ENCODE results near the gene SRGAP3. TPM values are rescaled to one million over a fixed set of nuclear protein-coding genes. Genes with fewer than 3 reads are reported as not detected.

The SRGAP3 gene
- total RNA-seq, 2 donors from 2014 or later, result 2.6 to 12.8 TPM

GRCh38 chr3:9229879-9230278 lies 19.6 kb downstream of the SRGAP3 start:
- Histone ChIP-seq H3K36me3 (no peaks in the 10 kb centered on the region), H3K9me3 (no peaks in the 10 kb centered on the region), H3K4me1 (ENCODE audit: control insufficient read depth in 1 of 2, low read depth in 2 of 2) (peaks cover 0 to 22% of the 10 kb centered on the region in 2 donors), H3K27me3 (replicated peaks; ENCODE audit: insufficient read depth) (no peaks in the 10 kb centered on the region), H3K4me3 (no peak overlapping the region), H3K27ac (no peak overlapping the region)
- ATAC-seq (ENCODE audit: insufficient number of reproducible peaks, low FRiP score, low read depth), result no peak
- no peak for TF ChIP-seq CTCF (IDR thresholded peaks at IDR 0.05)
- no peak for DNase-seq (ENCODE audit: low spot score)

GRCh38 chr3:9229325-9229724 lies 20.1 kb downstream of the SRGAP3 start:
- H3K36me3 ChIP-seq, result no peaks in the 10 kb centered on the region
- no peaks in the 10 kb centered on the region for H3K9me3 ChIP-seq
- DNase-seq (ENCODE audit: low spot score), result no peak
- H3K27me3 ChIP-seq (replicated peaks; ENCODE audit: insufficient read depth), result no peaks in the 10 kb centered on the region
- no peak overlapping the region for H3K27ac ChIP-seq
- ATAC-seq (ENCODE audit: insufficient number of reproducible peaks, low FRiP score, low read depth), result no peak
- peaks cover 0 to 22% of the 10 kb centered on the region in 2 donors for H3K4me1 ChIP-seq (ENCODE audit: control insufficient read depth in 1 of 2, low read depth in 2 of 2)
- H3K4me3 ChIP-seq, result no peak overlapping the region
- TF ChIP-seq CTCF (IDR thresholded peaks at IDR 0.05), result no peak

- Histone ChIP-seq H3K27ac (no peak overlapping the region), H3K9me3 (no peaks in the 10 kb centered on the region), H3K4me3 (no peak overlapping the region), H3K4me1 (ENCODE audit: control insufficient read depth in 1 of 2, low read depth in 2 of 2) (peaks cover 0 to 22% of the 10 kb centered on the region in 2 donors), H3K27me3 (replicated peaks; ENCODE audit: insufficient read depth) (no peaks in the 10 kb centered on the region), H3K36me3 (no peaks in the 10 kb centered on the region)
- DNase-seq (ENCODE audit: low spot score) (no peak), ATAC-seq (ENCODE audit: insufficient number of reproducible peaks, low FRiP score, low read depth) (no peak)
- TF ChIP-seq CTCF (IDR thresholded peaks at IDR 0.05), result no peak
These were observed 23.1 kb downstream of the SRGAP3 start for GRCh38 chr3:9226326-9226725.

GRCh38 chr3:9225268-9225667 lies 24.2 kb downstream of the SRGAP3 start:
- ATAC-seq (ENCODE audit: insufficient number of reproducible peaks, low FRiP score, low read depth), result no peak

GRCh38 chr3:9224490-9224889 lies 25.0 kb downstream of the SRGAP3 start:
- peaks cover 0 to 17% of the 10 kb centered on the region in 2 donors for H3K4me1 ChIP-seq (ENCODE audit: control insufficient read depth in 1 of 2, low read depth in 2 of 2)
- TF ChIP-seq CTCF (IDR thresholded peaks at IDR 0.05), result no peak
- DNase-seq (ENCODE audit: low spot score) (no peak), ATAC-seq (ENCODE audit: insufficient number of reproducible peaks, low FRiP score, low read depth) (no peak)
- H3K9me3 ChIP-seq, result no peaks in the 10 kb centered on the region
- no peaks in the 10 kb centered on the region for H3K27me3 ChIP-seq (replicated peaks; ENCODE audit: insufficient read depth)
- no peak overlapping the region for H3K4me3 ChIP-seq
- H3K27ac ChIP-seq, result no peak overlapping the region
- H3K36me3 ChIP-seq, result no peaks in the 10 kb centered on the region

More at GRCh38 chr3:9225268-9225667, 24.2 kb downstream of the SRGAP3 start:
- Histone ChIP-seq H3K27ac (no peak overlapping the region), H3K4me3 (no peak overlapping the region), H3K36me3 (no peaks in the 10 kb centered on the region), H3K27me3 (replicated peaks; ENCODE audit: insufficient read depth) (no peaks in the 10 kb centered on the region), H3K4me1 (ENCODE audit: control insufficient read depth in 1 of 2, low read depth in 2 of 2) (peaks cover 0 to 22% of the 10 kb centered on the region in 2 donors), H3K9me3 (no peaks in the 10 kb centered on the region)
- no peak for TF ChIP-seq CTCF (IDR thresholded peaks at IDR 0.05)
- no peak for DNase-seq (ENCODE audit: low spot score)

All from thoracic aorta (tissue), 2 donors.